ENCODE results near the gene POMT2. TPM values are rescaled to one million over a fixed set of nuclear protein-coding genes. Genes with fewer than 3 reads are reported as not detected.

Gene POMT2
- total RNA-seq, 1 donor from 2014 or later = 34.7 TPM

DNA sequence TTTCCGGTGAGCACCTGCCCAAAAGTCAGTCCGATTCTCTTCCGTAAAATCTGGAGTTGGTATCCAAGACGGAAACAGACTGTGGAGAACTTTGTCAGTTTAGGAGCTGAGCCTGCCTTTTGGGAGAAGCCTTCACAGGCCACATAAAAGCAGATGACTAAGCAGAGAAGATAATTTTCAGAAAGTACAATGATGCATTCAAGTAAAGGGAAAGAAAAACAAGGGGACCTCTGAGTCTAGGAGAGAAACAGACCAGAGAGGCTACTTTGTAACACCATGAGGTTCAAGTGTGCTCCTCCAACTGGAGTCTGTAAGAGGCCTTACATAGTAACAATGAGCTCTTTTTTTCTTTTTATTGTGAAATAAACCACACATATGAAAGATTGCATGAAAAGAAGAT is 35.1 kb upstream of the POMT2 start:
- DNase-seq (ENCODE audit: low spot score) = no peak
- Mint-ChIP-seq H3K36me3 (ENCODE audit: low read depth) (no peaks in the 10 kb centered on the region), H3K4me1 (ENCODE audit: low read depth) (no peaks in the 10 kb centered on the region), H3K9me3 (ENCODE audit: low read depth) (no peaks in the 10 kb centered on the region), H3K27me3 (ENCODE audit: low read depth) (no peaks in the 10 kb centered on the region), H3K4me3 (ENCODE audit: unreplicated experiment) (no peak overlapping the region), H3K27ac (ENCODE audit: unreplicated experiment) (no peak overlapping the region)
- TF ChIP-seq, protein P1, sequence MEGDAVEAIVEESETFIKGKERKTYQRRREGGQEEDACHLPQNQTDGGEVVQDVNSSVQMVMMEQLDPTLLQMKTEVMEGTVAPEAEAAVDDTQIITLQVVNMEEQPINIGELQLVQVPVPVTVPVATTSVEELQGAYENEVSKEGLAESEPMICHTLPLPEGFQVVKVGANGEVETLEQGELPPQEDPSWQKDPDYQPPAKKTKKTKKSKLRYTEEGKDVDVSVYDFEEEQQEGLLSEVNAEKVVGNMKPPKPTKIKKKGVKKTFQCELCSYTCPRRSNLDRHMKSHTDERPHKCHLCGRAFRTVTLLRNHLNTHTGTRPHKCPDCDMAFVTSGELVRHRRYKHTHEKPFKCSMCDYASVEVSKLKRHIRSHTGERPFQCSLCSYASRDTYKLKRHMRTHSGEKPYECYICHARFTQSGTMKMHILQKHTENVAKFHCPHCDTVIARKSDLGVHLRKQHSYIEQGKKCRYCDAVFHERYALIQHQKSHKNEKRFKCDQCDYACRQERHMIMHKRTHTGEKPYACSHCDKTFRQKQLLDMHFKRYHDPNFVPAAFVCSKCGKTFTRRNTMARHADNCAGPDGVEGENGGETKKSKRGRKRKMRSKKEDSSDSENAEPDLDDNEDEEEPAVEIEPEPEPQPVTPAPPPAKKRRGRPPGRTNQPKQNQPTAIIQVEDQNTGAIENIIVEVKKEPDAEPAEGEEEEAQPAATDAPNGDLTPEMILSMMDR (IDR thresholded peaks at IDR 0.05) = no peak

DNA sequence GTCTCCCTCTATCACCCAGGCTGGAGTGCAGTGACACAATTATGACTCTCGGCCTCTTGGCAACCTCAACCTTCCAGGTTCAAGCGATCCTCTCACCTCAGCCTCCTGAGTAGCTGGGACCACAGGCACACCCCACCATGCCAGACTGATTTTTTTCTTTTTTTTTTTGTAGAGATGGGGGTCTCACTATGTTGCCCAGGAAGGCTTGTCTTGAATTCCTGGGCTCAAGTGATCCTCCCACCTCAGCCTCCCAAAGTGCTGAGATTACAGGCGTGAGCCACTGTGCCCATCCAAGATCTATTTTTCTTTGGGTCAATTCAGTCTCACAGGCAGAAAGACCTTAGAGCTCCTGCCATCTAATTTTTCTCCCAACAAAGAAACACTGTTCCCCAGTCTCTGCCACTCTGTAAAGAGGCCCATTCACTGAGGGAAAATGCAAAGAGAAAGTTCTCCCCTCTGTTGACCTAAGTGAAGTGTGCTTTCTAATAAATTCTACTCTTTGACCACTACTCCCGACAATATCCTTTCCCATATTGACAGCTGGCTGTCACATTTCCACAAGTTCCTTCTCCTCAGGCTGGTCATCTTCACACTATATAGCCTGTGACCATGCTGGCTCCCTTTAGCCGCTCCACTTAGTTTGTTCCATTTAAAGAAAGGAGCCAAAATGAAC is 32.9 kb upstream of the POMT2 start:
- Mint-ChIP-seq H3K36me3 (ENCODE audit: low read depth) (peaks cover 5% of the 10 kb centered on the region), H3K4me3 (ENCODE audit: unreplicated experiment) (no peak overlapping the region), H3K27me3 (ENCODE audit: low read depth) (no peaks in the 10 kb centered on the region), H3K9me3 (ENCODE audit: low read depth) (no peaks in the 10 kb centered on the region), H3K27ac (ENCODE audit: unreplicated experiment) (no peak overlapping the region), H3K4me1 (ENCODE audit: low read depth) (no peaks in the 10 kb centered on the region)
- TF ChIP-seq, protein P1 (IDR thresholded peaks at IDR 0.05) = no peak
- DNase-seq (ENCODE audit: low spot score) = no peak

DNA sequence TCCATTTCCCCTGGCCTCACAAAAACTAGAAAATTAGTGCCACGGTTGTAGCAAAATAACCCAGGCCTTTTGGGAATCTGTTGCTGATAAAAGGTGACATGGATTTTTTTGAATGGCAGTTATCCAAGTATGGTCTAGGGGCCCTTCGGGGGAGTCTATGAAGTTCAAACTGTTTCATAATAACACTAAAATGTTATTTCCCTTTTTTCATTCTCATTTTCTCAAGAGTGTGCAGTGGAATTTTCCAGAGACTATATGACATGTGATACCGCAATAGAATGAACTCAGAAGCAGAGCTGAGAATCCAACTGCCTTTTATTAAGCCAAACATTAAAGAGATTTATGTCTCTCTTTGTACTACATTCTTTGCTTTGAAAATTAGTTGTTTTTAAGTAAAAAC is 27.1 kb upstream of the POMT2 start:
- no peak overlapping the region for H3K4me3 Mint-ChIP-seq (ENCODE audit: unreplicated experiment)
- H3K27me3 Mint-ChIP-seq (ENCODE audit: low read depth) = no peaks in the 10 kb centered on the region
- no peaks in the 10 kb centered on the region for H3K9me3 Mint-ChIP-seq (ENCODE audit: low read depth)
- H3K27ac Mint-ChIP-seq (ENCODE audit: unreplicated experiment) = no peak overlapping the region
- peaks cover 4% of the 10 kb centered on the region for H3K4me1 Mint-ChIP-seq (ENCODE audit: low read depth)
- peaks cover 9% of the 10 kb centered on the region for H3K36me3 Mint-ChIP-seq (ENCODE audit: low read depth)
- no peak for DNase-seq (ENCODE audit: low spot score)
- TF ChIP-seq, protein P1 (IDR thresholded peaks at IDR 0.05) = no peak

DNA sequence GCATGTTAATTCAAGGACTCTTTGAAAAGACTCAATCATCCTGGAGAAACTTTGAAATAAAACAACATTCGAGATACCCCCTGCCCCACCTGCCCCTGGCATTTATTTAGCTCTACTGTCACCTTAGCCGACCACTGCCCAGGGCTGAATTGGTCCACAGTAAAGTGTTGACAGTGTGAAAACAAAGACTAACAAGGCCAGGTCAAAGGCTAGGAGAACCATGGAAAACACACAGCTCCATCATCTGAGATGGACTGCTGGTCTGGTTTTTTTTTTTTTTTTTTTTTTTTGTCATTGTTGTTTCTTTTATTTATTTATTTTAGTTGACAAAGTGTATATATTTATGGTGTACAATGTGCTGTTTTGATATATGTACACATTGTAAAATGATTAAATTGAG is 25.8 kb upstream of the POMT2 start:
- TF ChIP-seq, protein P1 (IDR thresholded peaks at IDR 0.05) = no peak
- peaks cover 4% of the 10 kb centered on the region for H3K4me1 Mint-ChIP-seq (ENCODE audit: low read depth)
- DNase-seq (ENCODE audit: low spot score) = no peak

DNA sequence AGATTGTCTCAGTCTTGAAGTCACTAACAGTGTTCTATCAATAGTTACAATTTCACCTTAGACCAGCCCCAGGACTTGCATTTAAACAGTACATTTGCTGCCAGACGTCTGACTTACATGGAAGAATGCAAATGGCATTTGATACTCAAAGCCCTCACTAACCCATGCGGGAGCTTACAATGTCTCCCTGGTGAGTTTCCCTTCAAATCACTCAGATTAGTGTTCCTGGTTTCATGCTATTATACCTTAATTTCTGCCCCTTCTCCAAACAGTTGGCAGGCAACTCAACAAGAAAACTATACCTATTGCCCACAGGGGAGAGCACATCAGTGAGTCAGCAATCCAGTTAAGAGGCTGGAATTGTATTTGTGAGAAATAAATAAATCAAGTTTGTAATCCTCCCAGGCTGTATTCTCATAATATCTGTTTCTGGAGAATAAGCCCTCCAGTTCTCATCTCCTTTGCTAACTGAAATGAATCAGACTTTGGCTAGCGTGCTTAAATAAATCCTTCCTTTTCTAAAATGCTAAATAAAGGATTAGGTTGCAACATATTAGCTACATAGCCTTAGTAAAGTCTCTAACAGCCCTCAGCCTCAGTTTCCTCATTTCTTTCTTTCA is 23.8 kb upstream of the POMT2 start:
- Mint-ChIP-seq H3K36me3 (ENCODE audit: low read depth) (peaks cover 21% of the 10 kb centered on the region), H3K27me3 (ENCODE audit: low read depth) (no peaks in the 10 kb centered on the region), H3K4me3 (ENCODE audit: unreplicated experiment) (no peak overlapping the region), H3K4me1 (ENCODE audit: low read depth) (peaks cover 4% of the 10 kb centered on the region), H3K27ac (ENCODE audit: unreplicated experiment) (no peak overlapping the region), H3K9me3 (ENCODE audit: low read depth) (no peaks in the 10 kb centered on the region)
- TF ChIP-seq, protein P1 (IDR thresholded peaks at IDR 0.05) = no peak
- DNase-seq (ENCODE audit: low spot score) = no peak

More for the DNA sequence above, 25.8 kb upstream of the POMT2 start:
- no peaks in the 10 kb centered on the region for H3K9me3 Mint-ChIP-seq (ENCODE audit: low read depth)
- H3K27me3 Mint-ChIP-seq (ENCODE audit: low read depth) = no peaks in the 10 kb centered on the region
- H3K27ac Mint-ChIP-seq (ENCODE audit: unreplicated experiment) = no peak overlapping the region
- H3K4me3 Mint-ChIP-seq (ENCODE audit: unreplicated experiment) = no peak overlapping the region
- peaks cover 13% of the 10 kb centered on the region for H3K36me3 Mint-ChIP-seq (ENCODE audit: low read depth)

Measured in chondrocyte (in vitro differentiated cells).